BJ (cell line): ENCODE data around the gene PTPA. TPM values are rescaled to one million over a fixed set of nuclear protein-coding genes. Genes with fewer than 3 reads are reported as not detected.

ENCODE experiments used
- CTCF ChIA-PET: fragments of 350-600 bp; formaldehyde crosslinking; extraction: SDS; loops from one replicate; lab custom pipeline; 2021; ENCODE audit warnings: antibody characterized with exemption, inconsistent platforms; lab: Yijun Ruan, JAX
- POLR2A ChIA-PET: fragments of 300-600 bp; sonication (Branson Sonifier 250); formaldehyde crosslinking; extraction: SDS; loops from one replicate; lab custom pipeline; 2021; ENCODE audit warnings: antibody characterized with exemption; lab: Charles Lee
- DNase-seq: peaks from one replicate; pipeline ENCODE4 v3.0.0-alpha.2; 2011; ENCODE audit warnings: low read depth
- H3K27me3 ChIP-seq: 2 replicates; pipeline ENCODE4 v1.6.0; 2011; ENCODE audit warnings: low read length; ENCODE audit not compliant: control insufficient read depth, insufficient read depth
- H3K36me3 ChIP-seq: 2 replicates; pipeline ENCODE4 v1.5.1; 2011; ENCODE audit warnings: low read length; ENCODE audit not compliant: control insufficient read depth, insufficient read depth
- H3K4me3 ChIP-seq: 2 replicates; pipeline ENCODE4 v1.5.1; 2011; ENCODE audit warnings: low read depth, mild to moderate bottlenecking, control low read depth, low read length
- CTCF ChIP-seq: IDR thresholded peaks from 2 replicates; pipeline ENCODE4 v1.5.1; 2011; ENCODE audit warnings: low read depth, mild to moderate bottlenecking, control low read depth, inconsistent platforms, low read length, moderate library complexity; ENCODE audit not compliant: insufficient read depth
- polyA plus RNA-seq: library from polyadenylated mRNA; depleted of rRNA; stranded (reverse); fragments of >200 nt; gene quantifications from 2 replicates; pipeline ENCODE4 v1.2.3, GENCODE V29; 2011

Gene PTPA
- polyA plus RNA-seq, 1 experiment, result 251 TPM

GRCh38 chr9:129182625-129183494 lies 71.6 kb downstream of the PTPA start:
- no peak for DNase-seq
- ChIA-PET POLR2A (no interaction called here), CTCF (interaction anchor here (0.9 to 2.2 kb wide), 8 partner anchors 8 to 429 kb away, joined by 3 to 7 read pairs (median 4); no protein-coding TSS in a partner anchor)
- TF ChIP-seq CTCF, result peak; percentile 47
- Histone ChIP-seq H3K27me3 (no peaks in the 10 kb centered on the region), H3K36me3 (no peaks in the 10 kb centered on the region), H3K4me3 (no peak overlapping the region)

- no peaks in the 10 kb centered on the region for H3K27me3 ChIP-seq
- ChIA-PET POLR2A (no interaction called here), CTCF (interaction anchor here (0.6 to 1.4 kb wide), 7 partner anchors 8 to 441 kb away, joined by 3 to 5 read pairs (median 3); no protein-coding TSS in a partner anchor)
- no peak overlapping the region for H3K4me3 ChIP-seq
- TF ChIP-seq CTCF, result no peak
- no peak for DNase-seq
- H3K36me3 ChIP-seq, result no peaks in the 10 kb centered on the region
Measured at GRCh38 chr9:129183495-129184218, 72.4 kb downstream of the PTPA start.

GRCh38 chr9:129184219-129184524 lies 73.0 kb downstream of the PTPA start:
- DNase-seq, result no peak
- H3K4me3 ChIP-seq, result no peak overlapping the region
- H3K27me3 ChIP-seq, result no peaks in the 10 kb centered on the region
- ChIA-PET CTCF (interaction anchor here (0.6 to 1.4 kb wide), 4 partner anchors 9 to 441 kb away, joined by 3 to 5 read pairs (median 4); no protein-coding TSS in a partner anchor), POLR2A (no interaction called here)
- no peaks in the 10 kb centered on the region for H3K36me3 ChIP-seq
- no peak for TF ChIP-seq CTCF

- no peak for DNase-seq
- POLR2A ChIA-PET, result no interaction called here
- CTCF ChIA-PET, result interaction anchor here (0.6 to 1.2 kb wide), 2 partner anchors 309 to 440 kb away, joined by 3 to 4 read pairs; no protein-coding TSS in a partner anchor
- no peak overlapping the region for H3K4me3 ChIP-seq
- H3K36me3 ChIP-seq, result no peaks in the 10 kb centered on the region
- no peak for TF ChIP-seq CTCF
- H3K27me3 ChIP-seq, result no peaks in the 10 kb centered on the region
Measured at GRCh38 chr9:129184596-129185122, 73.4 kb downstream of the PTPA start.

GRCh38 chr9:129185402-129185801 lies 74.2 kb downstream of the PTPA start:
- Histone ChIP-seq H3K36me3 (no peaks in the 10 kb centered on the region), H3K4me3 (no peak overlapping the region), H3K27me3 (no peaks in the 10 kb centered on the region)
- DNase-seq, result no peak
- ChIA-PET POLR2A (no interaction called here), CTCF (interaction anchor here (0.5 to 0.6 kb wide), 2 partner anchors 309 to 880 kb away, joined by 3 read pairs; no protein-coding TSS in a partner anchor)
- no peak for TF ChIP-seq CTCF
